Activated CD8-positive, alpha-beta memory T cell treated with anti-CD3 and anti-CD28 coated beads for 36 hours (primary cell): Measurements from ENCODE around the gene RPS5. TPM values are rescaled to one million over a fixed set of nuclear protein-coding genes. Genes with fewer than 3 reads are reported as not detected.
"Not testable (repeated sequence)": the region's sequence is repeated elsewhere in the genome, so short reads cannot be mapped to it uniquely, and the experiment has no call there.

ENCODE experiments used
- CTCF ChIA-PET: fragments of 350-600 bp; sonication (Branson Sonifier 250); formaldehyde crosslinking; loops from one replicate; lab custom pipeline; 2021; ENCODE audit warnings: antibody characterized with exemption; lab: Charles Lee
- POLR2A ChIA-PET: fragments of 350-600 bp; sonication (Branson Sonifier 250); formaldehyde crosslinking; loops from one replicate; lab custom pipeline; 2021; ENCODE audit warnings: antibody characterized with exemption; lab: Charles Lee
- total RNA-seq, 2 experiments: library from RNA; stranded (reverse); gene quantifications; one replicate each; pipeline ENCODE4 v1.2.3, GENCODE V29; 2021

Gene RPS5
- total RNA-seq, 2 experiments from 2014 or later = 1,581 to 1,598 TPM

GRCh38 chr19:58417071-58417470, 30.0 kb downstream of the RPS5 start:
- POLR2A ChIA-PET = interaction anchor here (0.5 kb wide), 1 partner anchor 41 kb away, joined by 7 read pairs; no protein-coding TSS in a partner anchor

GRCh38 chr19:58428617-58429016, 41.5 kb downstream of the RPS5 start:
- ChIA-PET CTCF (no interaction called here), POLR2A (no interaction called here)

More at GRCh38 chr19:58417071-58417470, 30.0 kb downstream of the RPS5 start:
- CTCF ChIA-PET = no interaction called here

- ChIA-PET POLR2A (no interaction called here), CTCF (interaction anchor here (0.6 kb wide), 1 partner anchor 689 kb away, joined by 4 read pairs; no protein-coding TSS in a partner anchor)
These were observed 42.7 kb downstream of the RPS5 start for GRCh38 chr19:58429745-58430144.

GRCh38 chr19:58434217-58434616, 47.1 kb downstream of the RPS5 start:
- CTCF ChIA-PET = no interaction called here
- POLR2A ChIA-PET = no interaction called here

GRCh38 chr19:58439576-58440554, 52.8 kb downstream of the RPS5 start, which contains the start of gene ZNF132:
TSS of gene ZNF132 (minus strand) at chr19:58440153. CDS start at chr19:58439821, 332 bp downstream.
- POLR2A ChIA-PET = interaction anchor here (0.6 kb wide), 2 partner anchors 12 to 36 kb away, joined by 3 to 8 read pairs; partner anchors contain the start of gene ZNF324B

GRCh38 chr19:58440556-58440955, 53.5 kb downstream of the RPS5 start:
- POLR2A ChIA-PET = no interaction called here
- CTCF ChIA-PET = interaction anchor here (1.1 kb wide), 1 partner anchor 10 kb away, joined by 3 read pairs; no protein-coding TSS in a partner anchor

More at GRCh38 chr19:58439576-58440554, 52.8 kb downstream of the RPS5 start, which contains the start of gene ZNF132:
- CTCF ChIA-PET = interaction anchor here (1.1 kb wide), 1 partner anchor 11 kb away, joined by 3 read pairs; no protein-coding TSS in a partner anchor

GRCh38 chr19:58442986-58443385, 55.9 kb downstream of the RPS5 start:
- POLR2A ChIA-PET = not testable (repeated sequence)

More at GRCh38 chr19:58442986-58443385, 55.9 kb downstream of the RPS5 start:
- CTCF ChIA-PET = not testable (repeated sequence)

Other genes starting within 250 kb of the RPS5 start
- gene ZNF329, start 236.5 kb upstream of the RPS5 start, total RNA-seq = 1 to 10 TPM; 7.0 to 7.9 TPM
- gene ZNF274, start 204.2 kb upstream of the RPS5 start, total RNA-seq = 10 to 100 TPM; 22.6 to 23.1 TPM
- gene ZNF544, start 158.4 kb upstream of the RPS5 start, total RNA-seq = 10 to 100 TPM; 52.1 to 53.6 TPM
- gene ZNF8, start 108.3 kb upstream of the RPS5 start, total RNA-seq = 1 to 10 TPM; 4.4 to 4.5 TPM
- 10 to 100 TPM; 96.2 to 96.4 TPM for gene ERVK3-1, start 81.9 kb upstream of the RPS5 start, total RNA-seq
- 1 to 10 TPM; 4.4 to 5.3 TPM for gene ZSCAN22, start 60.3 kb upstream of the RPS5 start, total RNA-seq
- 10 to 100 TPM; 16.7 to 18.1 TPM for gene A1BG, start 33.8 kb upstream of the RPS5 start, total RNA-seq
- 1 to 10 TPM; 1.5 to 1.7 TPM for gene ZNF497, start 24.5 kb upstream of the RPS5 start, total RNA-seq
- 1 to 10 TPM; 1.7 to 1.9 TPM for gene ZNF837, start 6.2 kb upstream of the RPS5 start, total RNA-seq
- under 1 TPM; 0.80 to 0.99 TPM for gene RNF225, start 8.4 kb downstream of the RPS5 start, total RNA-seq
- 10 to 100 TPM; 20.1 to 20.7 TPM for gene ZNF584, start 21.4 kb downstream of the RPS5 start, total RNA-seq
- gene ZNF132, start 52.9 kb downstream of the RPS5 start, total RNA-seq = 1 to 10 TPM; 5.0 to 5.3 TPM
- 10 to 100 TPM; 11.2 to 12.4 TPM for gene ZNF324B, start 64.4 kb downstream of the RPS5 start, total RNA-seq
- 10 to 100 TPM; 17.6 to 19.6 TPM for gene ZNF324, start 79.8 kb downstream of the RPS5 start, total RNA-seq
- gene ZNF446, start 89.1 kb downstream of the RPS5 start, total RNA-seq = 1 to 10 TPM; 3.7 to 3.9 TPM
- gene SLC27A5, start 124.7 kb downstream of the RPS5 start, total RNA-seq = 10 to 100 TPM; 24.3 to 24.5 TPM
- gene ZBTB45, start 132.5 kb downstream of the RPS5 start, total RNA-seq = 10 to 100 TPM; 13.8 to 15.2 TPM
- gene TRIM28, start 156.8 kb downstream of the RPS5 start, total RNA-seq = 100 to 1,000 TPM; 654 to 714 TPM
- gene CHMP2A, start 167.8 kb downstream of the RPS5 start, total RNA-seq = 10 to 100 TPM; 77.7 to 81.9 TPM
- 100 to 1,000 TPM; 192 to 213 TPM for gene UBE2M, start 171.3 kb downstream of the RPS5 start, total RNA-seq
- 10 to 100 TPM; 14.0 to 14.3 TPM for gene MZF1, start 186.1 kb downstream of the RPS5 start, total RNA-seq